SW480 (cell line): ENCODE measurements around the gene CEP55.
"Not testable (repeated sequence)": the region's sequence is repeated elsewhere in the genome, so short reads cannot be mapped to it uniquely, and the experiment has no call there.

Source experiments
- DNase-seq: peaks from one replicate; pipeline ENCODE4 v3.0.0-alpha.2; 2016; ENCODE audit warnings: low spot score

The CEP55 gene

DNA sequence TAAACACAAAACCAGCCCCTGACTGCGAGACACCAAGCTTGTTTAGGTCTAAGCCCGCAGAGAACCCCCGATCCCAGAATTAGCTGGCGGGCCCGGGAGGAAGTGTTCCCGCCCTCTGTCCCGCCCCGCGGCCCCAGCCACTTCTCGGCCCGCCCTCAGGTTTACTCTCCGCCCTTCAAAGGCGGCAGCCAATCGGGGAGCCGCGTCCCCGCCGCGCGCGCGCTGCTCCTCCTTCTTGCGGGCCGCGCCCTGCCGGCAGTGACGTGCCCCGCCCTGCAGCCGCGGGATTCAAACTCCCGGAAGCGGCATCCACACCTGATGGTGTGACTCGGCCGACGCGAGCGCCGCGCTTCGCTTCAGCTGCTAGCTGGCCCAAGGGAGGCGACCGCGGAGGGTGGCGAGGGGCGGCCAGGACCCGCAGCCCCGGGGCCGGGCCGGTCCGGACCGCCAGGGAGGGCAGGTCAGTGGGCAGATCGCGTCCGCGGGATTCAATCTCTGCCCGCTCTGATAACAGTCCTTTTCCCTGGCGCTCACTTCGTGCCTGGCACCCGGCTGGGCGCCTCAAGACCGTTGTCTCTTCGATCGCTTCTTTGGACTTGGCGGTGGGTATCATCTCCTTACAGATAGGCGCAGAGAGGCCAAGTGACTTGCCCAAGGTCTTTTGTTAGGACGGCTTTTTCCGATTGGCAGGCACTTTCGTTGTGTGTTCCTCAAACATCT is at the start of gene CEP55:
TSS of gene CEP55 (plus strand) at position 291 of the 720 bp plus-strand sequence. CDS start 3,440 bp downstream, outside the sequence.
- peak; percentile 93 for DNase-seq

DNA sequence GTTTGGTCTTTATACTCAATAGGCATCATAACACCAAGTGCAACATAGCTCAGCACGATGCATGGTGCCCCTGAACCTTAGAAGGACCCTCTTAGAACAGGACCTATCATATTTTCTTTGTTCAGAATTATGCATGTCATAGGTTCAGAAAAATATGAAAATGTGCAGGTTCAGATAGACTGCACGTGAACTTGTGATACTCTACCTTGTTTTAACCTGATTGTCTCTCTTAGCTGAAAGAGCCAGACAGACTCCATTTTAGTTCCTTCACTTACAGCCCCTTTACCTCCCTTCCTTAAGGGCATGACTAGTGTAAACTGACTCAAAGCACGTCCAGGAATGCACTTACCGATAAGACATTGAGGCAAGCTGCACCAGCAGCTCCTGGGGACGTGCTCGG is 49.4 kb upstream of the CEP55 start:
- no peak for DNase-seq

DNA sequence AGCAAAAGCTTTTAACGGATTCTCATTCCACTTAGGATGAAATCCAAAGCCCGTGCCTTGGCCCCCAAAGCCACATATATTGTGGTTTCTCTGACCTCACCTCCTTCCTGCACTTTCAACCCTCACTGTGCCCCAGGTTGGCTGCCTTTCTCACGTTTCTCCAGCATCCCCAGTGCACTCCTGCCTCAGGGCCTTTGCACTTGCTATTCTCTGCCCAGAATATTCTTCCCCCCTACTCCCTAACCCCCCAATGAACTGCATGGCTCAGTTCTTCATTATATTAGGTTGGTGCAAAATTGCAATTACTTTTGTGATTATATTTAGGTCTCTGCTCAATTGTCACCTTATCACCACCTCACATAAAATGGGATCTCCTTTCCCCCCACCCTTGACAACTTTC is 48.4 kb upstream of the CEP55 start:
- DNase-seq, result no peak

DNA sequence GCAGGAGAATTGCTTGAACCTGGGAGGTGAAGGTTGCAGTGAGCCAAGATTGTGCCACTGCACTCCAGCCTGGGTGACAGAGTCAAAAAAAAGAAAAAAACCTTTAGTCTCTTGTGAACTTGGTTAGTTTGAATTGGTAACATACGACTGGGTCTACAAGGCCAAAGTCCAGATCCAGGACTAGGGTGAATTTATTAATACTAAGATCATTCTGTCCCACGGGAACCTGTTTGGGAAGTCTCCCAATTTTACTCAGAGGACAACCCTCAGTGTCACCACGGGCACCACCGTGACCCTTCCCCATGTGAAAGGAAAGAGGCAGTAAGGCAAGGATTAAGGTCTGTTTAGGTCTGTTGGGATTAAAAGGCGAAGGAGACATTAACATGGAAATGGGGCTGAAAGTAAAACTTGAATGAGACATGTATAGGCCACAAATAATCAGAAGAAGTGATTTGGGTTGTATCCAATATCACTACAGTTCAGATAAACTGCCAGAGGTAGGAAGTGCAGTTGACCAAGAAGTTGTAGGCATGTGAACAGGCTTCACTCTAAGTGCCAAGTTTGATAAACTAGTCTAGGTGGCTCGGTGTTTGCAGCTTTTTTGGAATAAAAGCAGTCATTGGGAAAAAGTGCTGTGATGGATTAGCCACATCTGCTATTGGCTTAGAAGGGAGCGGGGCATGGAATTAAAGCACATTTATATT is 45.0 kb upstream of the CEP55 start:
- DNase-seq, result no peak

DNA sequence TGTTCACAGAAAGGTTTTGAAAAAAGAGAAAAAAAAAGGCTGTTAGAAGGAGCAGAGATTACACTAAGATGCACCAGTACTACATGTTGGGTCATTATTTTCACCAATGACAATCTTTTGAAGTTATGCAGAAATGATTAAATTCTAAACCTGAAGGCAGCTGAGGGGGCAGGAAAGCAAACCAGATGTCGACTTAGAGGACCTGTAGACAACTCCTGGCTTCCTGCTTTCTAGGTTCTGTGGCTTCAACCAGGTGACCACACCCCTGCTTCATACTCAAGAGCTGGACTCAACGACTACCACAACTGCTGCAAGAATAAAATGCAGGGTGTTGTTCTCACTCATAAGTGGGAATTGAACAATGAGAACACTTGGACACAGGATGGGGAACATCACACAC is 44.3 kb upstream of the CEP55 start:
- peak; percentile 40 for DNase-seq

DNA sequence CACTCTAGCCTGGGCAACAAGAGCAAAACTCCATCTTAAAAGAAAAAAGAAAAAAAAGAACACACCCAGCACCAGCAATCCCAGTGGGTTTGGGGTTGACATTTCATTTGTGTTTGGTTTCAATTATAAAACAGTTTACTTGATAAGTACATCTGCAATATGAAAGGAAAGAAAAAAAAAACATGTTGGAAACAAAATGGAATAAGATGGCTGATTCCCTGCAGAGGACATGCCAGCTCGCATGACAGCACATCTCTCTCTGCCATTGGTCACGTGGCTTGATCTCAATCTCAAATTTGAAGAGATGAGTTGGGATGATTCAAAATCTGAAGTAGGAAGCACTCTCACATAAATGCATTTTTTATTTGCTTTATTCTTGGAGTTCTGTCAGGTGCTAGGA is 42.3 kb upstream of the CEP55 start:
- DNase-seq, result no peak

DNA sequence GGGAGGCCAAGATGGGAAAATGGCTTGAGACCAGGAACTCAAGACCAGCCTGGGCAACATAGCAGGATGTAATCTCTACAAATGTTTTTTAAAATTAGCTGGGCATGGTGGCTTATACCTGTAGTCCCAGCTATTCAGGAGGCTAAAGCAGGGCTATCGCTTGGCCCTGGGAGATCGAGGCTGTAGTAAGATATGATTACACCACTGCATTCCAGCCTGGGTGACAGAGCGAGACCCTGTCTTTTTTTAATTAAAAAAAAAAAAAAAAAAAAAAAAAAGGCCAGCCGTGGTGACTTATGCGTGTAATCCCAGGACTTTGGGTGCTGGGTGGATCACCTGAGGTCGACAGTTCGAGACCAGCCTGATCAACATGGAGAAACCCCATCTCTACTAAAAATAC is 41.7 kb upstream of the CEP55 start:
- DNase-seq, result no peak

DNA sequence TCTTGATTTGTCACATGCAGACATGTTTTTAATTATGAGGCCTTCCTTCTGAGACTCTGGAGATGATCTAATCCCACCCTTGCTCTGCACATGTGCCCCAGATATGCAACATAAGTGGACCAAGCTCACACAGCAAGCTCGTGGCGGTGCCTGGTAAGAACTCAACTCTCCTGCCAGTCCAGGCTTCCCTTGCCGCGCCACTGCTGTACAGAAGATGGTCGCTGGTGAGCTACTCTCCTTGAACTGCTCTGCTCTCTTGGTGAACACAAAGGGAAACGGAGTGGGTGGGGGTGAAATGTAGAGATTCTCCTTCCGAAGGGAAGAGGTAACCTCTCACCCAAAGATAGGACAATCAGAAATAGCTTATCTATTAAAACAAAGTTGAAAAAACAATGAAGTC is 39.9 kb upstream of the CEP55 start:
- no peak for DNase-seq

DNA sequence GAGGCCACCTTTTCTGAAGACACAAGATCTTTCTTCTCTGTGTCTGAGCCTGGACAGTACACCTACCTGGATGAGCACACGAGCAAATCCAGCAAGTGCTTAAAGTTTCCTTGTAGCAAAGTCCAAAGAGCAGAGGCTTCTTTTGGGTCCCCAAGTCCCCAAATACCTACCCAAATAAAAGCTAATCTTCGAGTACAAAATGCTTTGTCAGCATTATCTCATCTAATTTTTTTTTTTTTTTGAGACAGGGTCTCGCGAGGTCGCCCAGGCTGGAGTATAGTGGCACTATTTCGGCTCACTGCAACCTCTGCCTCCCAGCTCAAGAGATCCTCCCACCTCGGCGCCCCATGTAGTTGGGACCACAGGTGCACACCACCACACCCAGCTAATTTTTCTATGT is 38.9 kb upstream of the CEP55 start:
- no peak for DNase-seq

DNA sequence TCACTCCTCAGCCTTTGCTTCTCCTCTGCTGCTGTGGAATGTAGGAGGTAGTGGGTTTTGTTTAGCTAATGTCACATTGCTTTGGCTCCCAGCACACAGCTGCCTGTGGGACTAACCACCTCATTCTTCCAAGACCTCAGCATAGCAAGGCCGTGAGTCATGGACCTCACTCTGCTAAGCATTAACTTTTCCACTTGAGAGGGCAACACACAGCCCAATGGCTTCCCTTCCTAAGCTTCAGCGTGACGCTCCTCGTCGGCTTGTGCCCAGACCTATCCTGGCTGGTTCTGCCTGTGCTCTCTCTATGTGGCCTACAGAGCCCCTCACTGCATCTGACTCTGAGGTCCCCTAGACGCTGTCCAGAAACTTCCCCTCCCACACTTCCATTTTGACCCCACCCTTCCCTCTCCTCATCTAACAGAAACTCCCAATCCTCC is 37.6 kb upstream of the CEP55 start:
- DNase-seq, result peak; percentile 90

DNA sequence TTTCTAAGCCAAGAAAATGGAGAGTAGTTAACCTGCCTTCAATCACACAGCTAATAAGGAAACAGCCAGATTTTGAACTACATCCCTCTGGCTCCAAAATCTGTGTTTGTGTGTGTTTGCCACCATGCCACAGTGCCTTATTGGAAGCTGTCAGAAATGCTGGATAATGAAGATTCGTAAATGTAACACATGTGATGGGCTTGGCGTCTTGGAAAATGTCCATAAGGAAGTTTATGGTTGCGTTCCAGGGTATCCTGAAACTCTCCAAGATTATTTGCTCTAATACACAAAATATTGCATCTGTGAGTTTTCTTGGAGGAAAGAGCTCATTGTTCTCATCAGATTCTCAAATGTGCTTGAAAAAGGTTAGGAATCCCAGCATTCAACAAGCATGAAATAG is 36.9 kb upstream of the CEP55 start:
- DNase-seq, result no peak

DNA sequence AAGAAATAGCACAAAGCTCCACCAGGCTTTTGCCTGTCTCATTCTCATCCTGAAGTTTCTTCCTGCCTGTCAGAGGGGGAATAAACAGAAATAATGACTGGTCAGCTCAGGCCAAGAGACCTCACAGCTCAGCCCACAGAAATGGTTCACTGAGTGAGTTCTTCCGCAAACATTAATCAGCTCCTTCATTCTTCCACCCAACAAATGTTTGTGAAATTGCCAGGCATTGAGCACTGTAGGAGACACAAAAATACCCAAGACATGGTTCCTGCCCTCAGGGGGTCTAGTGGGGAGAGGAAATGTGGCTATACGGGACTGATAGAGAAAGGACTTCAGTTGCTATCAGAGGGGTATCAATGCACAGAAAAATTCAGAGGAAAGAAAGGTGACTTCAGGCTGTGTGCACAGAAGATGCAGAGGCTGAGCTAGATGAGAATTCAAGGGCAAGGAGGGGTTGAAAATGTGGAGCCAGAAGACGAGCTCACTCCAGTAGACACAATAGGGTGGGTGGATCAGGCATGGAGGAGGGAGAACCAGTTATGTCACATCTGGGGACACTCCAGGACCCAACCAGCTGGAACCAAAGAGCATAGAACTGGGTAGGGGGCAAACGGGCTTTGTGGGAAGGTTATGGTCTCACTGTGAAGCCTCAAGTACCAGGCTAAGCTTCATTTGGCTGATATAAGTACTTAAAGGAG is 35.2 kb upstream of the CEP55 start:
- no peak for DNase-seq

DNA sequence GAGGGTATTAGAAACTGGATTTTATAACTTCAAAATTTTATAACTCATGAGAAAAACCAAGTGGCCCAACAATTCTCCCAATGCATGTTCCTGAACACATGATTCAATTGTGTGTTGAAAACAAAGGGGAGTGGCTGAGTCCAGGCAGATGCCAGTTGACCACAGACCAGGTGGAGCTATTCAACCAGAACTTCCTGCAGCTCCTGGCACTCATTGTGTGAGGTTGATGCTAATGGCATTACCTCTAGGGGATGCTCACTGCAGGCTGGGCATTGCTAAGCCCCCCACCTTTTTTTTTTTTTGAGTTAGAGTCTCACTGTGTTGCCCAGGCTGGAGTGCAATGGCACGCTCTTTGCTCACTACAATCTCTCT is 34.6 kb upstream of the CEP55 start:
- peak; percentile 89 for DNase-seq

DNA sequence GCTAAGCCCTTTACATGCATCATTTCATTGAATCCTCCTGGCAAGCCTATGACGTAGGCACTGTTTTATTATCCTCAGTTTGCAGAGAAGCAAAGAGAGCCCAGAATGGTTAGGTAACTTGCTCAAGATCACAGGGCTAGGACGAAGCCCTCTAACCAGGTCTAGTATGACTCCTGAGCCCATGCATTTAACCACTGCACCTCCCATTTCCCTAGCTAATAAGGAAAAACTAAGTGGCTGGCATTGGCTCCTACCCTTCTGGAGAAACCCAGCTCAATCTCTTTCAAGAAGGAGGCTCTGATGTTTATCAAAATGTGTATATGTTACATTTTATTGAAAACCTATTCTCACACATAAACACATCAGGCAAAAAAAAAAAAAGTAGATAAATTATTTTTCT is 34.0 kb upstream of the CEP55 start:
- no peak for DNase-seq

DNA sequence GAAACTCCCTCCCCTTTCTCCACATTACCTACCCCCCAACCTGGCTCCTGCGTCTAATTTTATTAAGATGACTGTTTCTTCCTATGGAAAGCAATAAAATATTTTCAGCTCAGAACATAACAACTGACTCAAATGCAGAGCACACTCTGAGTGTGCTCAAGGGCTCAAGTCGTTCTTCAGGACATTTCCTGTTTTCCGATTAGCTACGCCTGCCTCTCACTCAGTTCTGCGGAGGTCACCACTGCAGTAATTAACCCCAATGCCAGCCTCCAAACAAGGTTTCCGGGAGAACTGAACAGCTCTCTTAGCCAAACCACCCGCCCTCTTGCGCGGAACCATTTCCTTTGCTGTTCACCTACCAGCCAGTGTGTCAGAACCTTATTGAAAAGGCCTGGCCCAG is 33.5 kb upstream of the CEP55 start:
- DNase-seq, result no peak

DNA sequence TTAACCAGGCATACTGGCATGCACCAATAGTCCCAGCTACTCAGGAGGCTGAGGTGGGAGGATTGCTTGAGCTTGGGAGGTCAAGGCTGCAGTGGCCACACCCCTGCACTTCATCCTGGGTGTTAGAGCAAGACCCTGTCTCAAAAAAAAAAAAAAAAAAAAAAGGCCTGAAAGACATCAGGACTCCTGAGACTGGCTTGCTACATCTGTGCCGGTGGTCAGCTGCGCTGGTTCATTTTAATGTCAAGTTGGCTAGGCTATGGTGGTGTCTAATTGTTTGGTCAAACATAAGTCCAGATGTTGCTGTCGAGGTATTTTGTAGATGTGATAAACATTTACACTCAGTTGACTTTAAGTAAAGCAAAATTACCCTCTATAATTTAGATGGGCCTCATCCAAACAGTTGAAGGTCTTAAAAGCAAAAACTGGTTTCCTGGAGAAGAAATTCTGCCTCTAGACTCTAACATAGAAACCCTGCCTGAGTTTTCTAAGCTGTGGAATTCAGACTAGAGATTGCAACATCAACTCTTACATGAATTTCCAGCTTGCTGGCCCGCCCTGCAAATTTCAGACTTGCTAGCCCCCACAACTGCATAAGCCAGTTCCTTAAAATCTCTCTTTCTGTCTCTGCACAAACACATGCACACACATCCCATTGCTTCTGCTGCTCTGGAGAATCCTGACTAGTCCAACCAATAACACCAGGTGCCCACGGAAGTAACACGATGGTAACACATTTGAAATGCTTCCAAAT is 32.5 kb upstream of the CEP55 start:
- DNase-seq, result no peak

DNA sequence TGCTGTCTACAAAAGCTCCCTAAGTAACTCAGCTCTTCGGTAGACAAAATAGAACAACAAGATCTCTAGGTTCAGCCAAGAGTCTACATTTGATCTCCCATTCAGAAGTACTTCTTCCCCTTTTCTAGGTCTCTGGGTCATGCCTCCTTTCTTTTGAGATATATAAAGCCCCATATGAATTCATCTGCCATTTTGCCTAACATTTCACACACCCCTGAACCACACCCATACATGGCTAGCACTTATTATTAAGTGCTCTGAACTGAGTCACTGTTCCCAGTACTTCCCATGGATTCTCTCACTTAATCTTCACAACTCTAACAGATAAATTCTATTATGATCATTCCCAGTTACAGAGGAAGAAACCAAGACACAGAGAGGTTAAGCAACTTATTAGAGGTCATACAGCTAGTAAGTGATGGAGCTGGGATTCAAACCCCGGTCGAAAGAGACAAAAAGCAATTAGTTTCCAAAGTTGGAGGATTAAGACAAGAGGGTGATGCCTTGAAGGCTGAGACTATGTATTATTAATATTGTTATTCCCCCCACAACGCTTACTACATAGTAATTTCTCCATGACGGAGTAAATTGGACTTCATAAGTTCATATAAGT is 31.5 kb upstream of the CEP55 start:
- DNase-seq, result no peak

DNA sequence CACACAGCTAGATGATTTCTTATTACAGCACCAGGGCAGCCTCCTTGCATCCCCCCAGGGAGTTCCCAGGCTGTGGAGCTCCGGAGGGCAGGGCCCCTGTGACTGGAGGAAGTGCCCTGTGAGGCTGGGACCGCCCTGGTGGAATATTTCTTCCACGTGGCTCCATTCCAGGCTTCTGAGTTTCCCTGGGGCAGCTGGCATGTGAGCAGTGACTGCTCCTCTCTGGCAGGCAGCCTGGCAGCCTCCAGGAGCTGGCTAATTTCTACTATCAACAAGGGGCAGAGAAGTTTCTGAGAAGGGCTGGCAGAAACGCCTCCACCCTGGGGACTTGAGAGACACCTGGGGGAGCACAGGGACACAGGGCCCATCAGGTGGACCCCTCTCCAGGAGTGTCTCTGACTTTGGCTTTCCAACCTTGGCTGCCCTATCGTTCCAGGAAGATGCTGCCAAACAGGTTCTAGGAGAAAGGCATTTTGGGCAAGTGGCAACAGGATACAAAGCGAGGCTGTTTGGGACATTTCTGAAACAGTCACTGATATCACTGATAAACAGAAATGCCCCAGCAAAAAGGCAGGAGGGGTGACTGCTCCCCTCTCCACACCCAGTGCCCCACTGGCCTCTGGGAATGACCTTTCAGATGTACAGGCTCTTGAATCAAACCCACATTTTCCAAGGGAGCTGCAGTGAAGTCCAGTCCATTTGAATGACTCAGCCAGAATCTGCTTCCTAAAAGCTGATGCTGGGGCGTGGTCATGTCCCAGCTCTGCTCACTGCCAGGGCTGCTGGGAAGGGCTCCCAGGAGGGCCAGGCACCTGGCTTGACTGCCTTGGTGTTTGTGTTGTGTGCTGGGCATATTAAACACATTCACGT is 30.4 kb upstream of the CEP55 start:
- peak; percentile 91 for DNase-seq

DNA sequence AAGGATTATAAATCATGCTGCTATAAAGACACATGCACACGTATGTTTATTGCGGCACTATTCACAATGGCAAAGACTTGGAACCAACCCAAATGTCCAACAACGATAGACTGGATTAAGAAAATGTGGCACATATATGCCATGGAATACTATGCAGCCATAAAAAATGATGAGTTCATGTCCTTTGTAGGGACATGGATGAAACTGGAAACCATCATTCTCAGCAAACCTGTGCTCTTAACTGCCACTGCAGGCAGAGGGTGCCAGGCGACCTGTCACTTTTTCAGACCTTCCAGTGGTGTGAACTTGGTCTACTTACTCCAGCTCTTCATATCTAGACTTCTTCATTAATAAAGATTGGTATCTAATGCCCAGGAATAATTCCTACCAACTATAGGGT is 28.8 kb upstream of the CEP55 start:
- not testable (repeated sequence) for DNase-seq

DNA sequence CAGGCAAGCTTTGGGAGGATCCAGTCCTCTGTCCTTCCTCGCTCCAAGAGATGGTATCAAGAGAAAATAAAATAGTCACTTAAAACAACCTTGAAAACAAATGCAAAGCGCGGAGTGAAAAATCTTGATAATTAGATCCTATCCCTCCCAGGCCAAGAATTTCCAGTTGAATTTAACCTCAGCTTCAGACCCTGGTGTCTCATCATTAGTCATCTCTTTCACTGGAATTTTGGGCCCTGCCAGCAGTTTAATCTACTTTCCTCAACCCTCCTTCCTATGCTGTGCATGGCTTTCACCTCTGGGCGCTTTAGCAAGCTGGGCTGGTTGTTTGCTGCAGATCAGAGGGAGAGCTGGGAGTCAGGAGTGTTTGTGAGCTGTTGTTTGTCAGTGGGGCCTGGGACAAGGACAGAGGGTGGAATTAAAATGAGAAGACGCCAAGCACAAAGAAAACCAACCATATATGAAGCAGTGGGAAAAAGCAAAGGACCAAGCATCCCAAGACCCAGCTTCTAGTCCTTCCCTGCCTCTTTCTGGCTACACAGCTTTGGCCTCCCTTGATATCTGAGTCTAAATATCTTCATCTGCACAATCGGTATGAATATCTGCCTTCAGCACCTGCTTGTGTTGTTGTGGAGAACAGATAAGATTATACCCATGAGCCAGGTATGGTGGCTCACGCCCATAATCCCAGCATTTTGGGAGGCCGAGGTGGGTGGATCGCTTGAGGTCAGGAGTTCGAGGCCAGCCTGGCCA is 27.8 kb upstream of the CEP55 start:
- DNase-seq, result peak; percentile 83
